GM12874 (cell line): ENCODE results near the gene C2orf76.

ENCODE experiments used
- CTCF ChIP-seq: IDR thresholded peaks from 2 replicates; pipeline ENCODE4 v1.5.1; 2011; ENCODE audit warnings: low read depth, mild to moderate bottlenecking, control low read depth, low read length, moderate library complexity; ENCODE audit not compliant: insufficient read depth

C2orf76 gene

GRCh38 chr2:119280680-119281079 is 86.0 kb downstream of the C2orf76 start:
- TF ChIP-seq CTCF: no peak

GRCh38 chr2:119279666-119280065 is 87.0 kb downstream of the C2orf76 start:
- TF ChIP-seq CTCF: no peak

- no peak for TF ChIP-seq CTCF
Observed at GRCh38 chr2:119278946-119279345, 87.7 kb downstream of the C2orf76 start.

GRCh38 chr2:119276864-119277263 is 89.8 kb downstream of the C2orf76 start:
- no peak for TF ChIP-seq CTCF

- no peak for TF ChIP-seq CTCF
Observed at GRCh38 chr2:119267604-119268003, 99.0 kb downstream of the C2orf76 start.

- TF ChIP-seq CTCF: no peak
Observed at GRCh38 chr2:119266091-119266589, 100.5 kb downstream of the C2orf76 start.

GRCh38 chr2:119265693-119266066 is 101.0 kb downstream of the C2orf76 start:
- no peak for TF ChIP-seq CTCF
